T-cell (primary cell): ENCODE results near the gene GFY. TPM values are rescaled to one million over a fixed set of nuclear protein-coding genes. Genes with fewer than 3 reads are reported as not detected.

Experiments
- ATAC-seq, 4 experiments: fragments of 200-7000 bp in 3 of 4; fragments of 150-1000 bp in 1 of 4; cut with Tn5 transposase; replicated peaks in 1 of 4; 1 replicate in 3 of 4; 2 replicates in 1 of 4; pipeline ENCODE4 v1.10.0; 2021; ENCODE audit warnings: moderate library complexity in 3 of 4, mild to moderate bottlenecking in 2 of 4, moderate number of reproducible peaks in 1 of 4
- CTCF ChIA-PET, 2 donors: fragments of 300-600 bp; sonication (Branson Sonifier 250); formaldehyde crosslinking; loops; one replicate each; lab custom pipeline; 2022; ENCODE audit warnings: antibody characterized with exemption in 2 of 2; lab: Charles Lee
- POLR2A ChIA-PET, 2 donors: fragments of 300-600 bp; sonication (Branson Sonifier 250); formaldehyde crosslinking; loops; one replicate each; lab custom pipeline; 2022; ENCODE audit warnings: antibody characterized with exemption in 2 of 2; lab: Charles Lee
- DNase-seq, 35 experiments: peaks; one replicate each; pipeline versions ENCODE4 v3.0.0 to v3.0.0-alpha.2; 2013 to 2023
- H3K27ac ChIP-seq: one replicate; pipeline ENCODE4 v1.5.1; 2013; ENCODE audit warnings: low read length
- H3K27me3 ChIP-seq, 2 experiments: replicated peaks in 1 of 2; 1 replicate in 1 of 2; 2 replicates in 1 of 2; pipeline versions ENCODE4 v1.6.1 to v1.7.0; 2013; ENCODE audit warnings: low read length in 1 of 2, mixed read lengths in 1 of 2; ENCODE audit not compliant: control insufficient read depth in 2 of 2, insufficient read depth in 2 of 2; ENCODE audit errors: extremely low read depth in 1 of 2
- H3K36me3 ChIP-seq, 2 donors: 1 replicate in 1 of 2; 2 replicates in 1 of 2; pipeline versions ENCODE4 v1.6.1 to v1.7.0; 2013; ENCODE audit warnings: low read length in 1 of 2; ENCODE audit not compliant: control insufficient read depth in 2 of 2, insufficient read depth in 1 of 2; ENCODE audit errors: extremely low read depth in 1 of 2
- H3K4me1 ChIP-seq, 2 experiments: 1 replicate in 1 of 2; 2 replicates in 1 of 2; pipeline versions ENCODE4 v1.6.1 to v1.7.0; 2013; ENCODE audit warnings: low read length in 2 of 2, mixed read lengths in 1 of 2; ENCODE audit not compliant: insufficient read depth in 2 of 2, control insufficient read depth in 1 of 2; ENCODE audit errors: extremely low read depth in 1 of 2
- H3K4me3 ChIP-seq, 2 donors: 1 replicate in 1 of 2; 2 replicates in 1 of 2; pipeline versions ENCODE4 v1.5.1 to v1.7.0; 2013; ENCODE audit warnings: mild to moderate bottlenecking in 2 of 2, low read length in 1 of 2, moderate library complexity in 1 of 2; ENCODE audit not compliant: control insufficient read depth in 1 of 2; ENCODE audit errors: extremely low read depth in 1 of 2
- H3K9me3 ChIP-seq: 2 replicates; pipeline ENCODE4 v1.7.0; 2013
- H3K27ac Mint-ChIP-seq, 2 donors: one replicate each; pipeline ENCODE4 v1.8.0; 2020 to 2021; ENCODE audit warnings: mild to moderate bottlenecking in 2 of 2, mixed read lengths in 2 of 2
- H3K27me3 Mint-ChIP-seq, 2 donors: one replicate each; pipeline ENCODE4 v1.8.0; 2021 to 2022; ENCODE audit warnings: mixed read lengths in 2 of 2
- H3K36me3 Mint-ChIP-seq: one replicate; pipeline ENCODE4 v1.8.0; 2021; ENCODE audit warnings: mixed read lengths
- H3K4me1 Mint-ChIP-seq, 3 donors: one replicate each; pipeline ENCODE4 v1.8.0; 2020 to 2022; ENCODE audit warnings: mixed read lengths in 3 of 3, mild to moderate bottlenecking in 1 of 3
- H3K4me3 Mint-ChIP-seq, 3 donors: one replicate each; pipeline ENCODE4 v1.8.0; 2020 to 2022; ENCODE audit warnings: mild to moderate bottlenecking in 3 of 3, mixed read lengths in 3 of 3, moderate library complexity in 3 of 3
- H3K9me3 Mint-ChIP-seq, 3 donors: one replicate each; pipeline ENCODE4 v1.8.0; 2020 to 2022; ENCODE audit warnings: mixed read lengths in 3 of 3
- WGBS: methylation state at CpG from one replicate; pipeline ENCODE4 v1.1.5; 2013; ENCODE audit warnings: missing lambda C conversion rate; ENCODE audit not compliant: insufficient coverage; 5-methylcytosine and 5-hydroxymethylcytosine counted together
- total RNA-seq, 35 experiments: library from RNA in 6 of 35; stranded (reverse) in 6 of 35; fragments of 120-200 nt in 1 of 35; gene quantifications; one replicate each; pipeline versions ENCODE4 v1.2.1 to v1.2.4 and lab custom pipeline; 2013 to 2026

GFY gene
- total RNA-seq, 5 donors from 2014 or later (not counting 1 experiment from before 2014, with no cell fraction given), result 0.16 TPM; not detected in 4

GRCh38 chr19:49433240-49433901, 8.2 kb downstream of the GFY start:
- H3K27me3 ChIP-seq, result peaks cover 11 to 100% of the 10 kb centered on the region in 2 experiments
- CTCF ChIA-PET, result no interaction called here

GRCh38 chr19:49434907-49435583, 9.9 kb downstream of the GFY start:
- Histone ChIP-seq H3K36me3 (no peaks in the 10 kb centered on the region), H3K4me1 (peaks cover 5 to 46% of the 10 kb centered on the region in 2 experiments), H3K27ac (no peak overlapping the region), H3K9me3 (no peaks in the 10 kb centered on the region), H3K27me3 (peaks cover 19 to 98% of the 10 kb centered on the region in 2 experiments), H3K4me3 (no peak overlapping the region)
- peaks cover 79 to 96% of the 10 kb centered on the region in 2 donors for H3K27me3 Mint-ChIP-seq
- no peak overlapping the region for H3K27ac Mint-ChIP-seq
- 91% methylated on average over 17 of the region's 18 CpGs for WGBS
- ATAC-seq, result no peak
- H3K4me3 Mint-ChIP-seq, result no peak overlapping the region
- no peak for DNase-seq
- H3K9me3 Mint-ChIP-seq, result no peaks in the 10 kb centered on the region
- H3K4me1 Mint-ChIP-seq, result peaks cover 27 to 51% (median 34%) of the 10 kb centered on the region in 3 donors
- CTCF ChIA-PET, result no interaction called here
- H3K36me3 Mint-ChIP-seq, result no peaks in the 10 kb centered on the region
- POLR2A ChIA-PET, result interaction anchor here in 1 of 2 donors (0.5 kb wide), 1 partner anchor 242 kb away, joined by 3 read pairs; the partner anchor contains the start of gene PRMT1

More at GRCh38 chr19:49433240-49433901, 8.2 kb downstream of the GFY start:
- H3K36me3 ChIP-seq, result no peaks in the 10 kb centered on the region
- Mint-ChIP-seq H3K27ac (peak overlapping the region in 1 of 2 donors; percentile 47), H3K9me3 (no peaks in the 10 kb centered on the region), H3K4me3 (peak overlapping the region in 2 of 3 donors; percentile 9 to 56), H3K36me3 (no peaks in the 10 kb centered on the region), H3K27me3 (peaks cover 73 to 93% of the 10 kb centered on the region in 2 donors), H3K4me1 (peaks cover 30 to 53% (median 39%) of the 10 kb centered on the region in 3 donors)
- WGBS, result 25% methylated on average over 15 of the region's 31 CpGs
- no peak overlapping the region for H3K27ac ChIP-seq
- H3K4me3 ChIP-seq, result no peak overlapping the region
- ATAC-seq (no peak), DNase-seq (no peak)
- H3K4me1 ChIP-seq, result peaks cover 5 to 51% of the 10 kb centered on the region in 2 experiments
- H3K9me3 ChIP-seq, result no peaks in the 10 kb centered on the region
- POLR2A ChIA-PET, result no interaction called here

GRCh38 chr19:49435670-49436069, 10.5 kb downstream of the GFY start:
- no peaks in the 10 kb centered on the region for H3K9me3 Mint-ChIP-seq
- H3K4me1 ChIP-seq, result peaks cover 5 to 49% of the 10 kb centered on the region in 2 experiments
- no peaks in the 10 kb centered on the region for H3K36me3 ChIP-seq
- H3K27me3 Mint-ChIP-seq, result peaks cover 79 to 96% of the 10 kb centered on the region in 2 donors
- H3K4me3 ChIP-seq, result no peak overlapping the region
- H3K27me3 ChIP-seq, result peaks cover 22 to 98% of the 10 kb centered on the region in 2 experiments
- no peaks in the 10 kb centered on the region for H3K36me3 Mint-ChIP-seq
- no peak overlapping the region for H3K27ac Mint-ChIP-seq
- ChIA-PET CTCF (no interaction called here), POLR2A (no interaction called here)
- H3K4me3 Mint-ChIP-seq, result peak overlapping the region in 1 of 3 donors; percentile 6
- 93% methylated on average over 10 of the region's 10 CpGs for WGBS
- peaks cover 29 to 55% (median 34%) of the 10 kb centered on the region in 3 donors for H3K4me1 Mint-ChIP-seq
- DNase-seq (no peak), ATAC-seq (no peak)
- H3K9me3 ChIP-seq, result no peaks in the 10 kb centered on the region
- H3K27ac ChIP-seq, result no peak overlapping the region

GRCh38 chr19:49436381-49437017, 11.3 kb downstream of the GFY start:
- no peaks in the 10 kb centered on the region for H3K36me3 Mint-ChIP-seq
- CTCF ChIA-PET, result interaction anchor here in 1 of 2 donors (0.5 kb wide), 1 partner anchor 40 kb away, joined by 4 read pairs; no protein-coding TSS in a partner anchor
- H3K4me3 ChIP-seq, result peak overlapping the region in 1 of 2 donors; percentile 18
- no peaks in the 10 kb centered on the region for H3K9me3 Mint-ChIP-seq
- DNase-seq (peak in 22 of 35 experiments; percentile 30 to 70 (median 48)), ATAC-seq (peak in 1 of 4 experiments; percentile 53)
- POLR2A ChIA-PET, result interaction anchor here in 1 of 2 donors (0.5 kb wide), 1 partner anchor 201 kb away, joined by 3 read pairs; no protein-coding TSS in a partner anchor
- H3K4me1 ChIP-seq, result peaks cover 5 to 51% of the 10 kb centered on the region in 2 experiments
- peak overlapping the region in 1 of 3 donors; percentile 6 for H3K4me3 Mint-ChIP-seq
- H3K9me3 ChIP-seq, result no peaks in the 10 kb centered on the region
- H3K36me3 ChIP-seq, result no peaks in the 10 kb centered on the region
- H3K27me3 ChIP-seq, result peaks cover 22 to 97% of the 10 kb centered on the region in 2 experiments
- WGBS, result 15% methylated on average over 39 of the region's 42 CpGs
- H3K27ac Mint-ChIP-seq, result no peak overlapping the region
- peaks cover 80 to 93% of the 10 kb centered on the region in 2 donors for H3K27me3 Mint-ChIP-seq
- peaks cover 30 to 58% (median 36%) of the 10 kb centered on the region in 3 donors for H3K4me1 Mint-ChIP-seq
- H3K27ac ChIP-seq, result no peak overlapping the region

GRCh38 chr19:49437231-49437630, 12.0 kb downstream of the GFY start:
- H3K9me3 ChIP-seq, result no peaks in the 10 kb centered on the region
- H3K4me3 ChIP-seq, result no peak overlapping the region
- ChIA-PET POLR2A (interaction anchor here in 1 of 2 donors (0.5 kb wide), 1 partner anchor 202 kb away, joined by 3 read pairs; no protein-coding TSS in a partner anchor), CTCF (no interaction called here)
- Mint-ChIP-seq H3K27ac (no peak overlapping the region), H3K4me1 (peaks cover 34 to 62% (median 40%) of the 10 kb centered on the region in 3 donors), H3K27me3 (peaks cover 83 to 95% of the 10 kb centered on the region in 2 donors), H3K4me3 (peak overlapping the region in 1 of 3 donors; percentile 6), H3K36me3 (no peaks in the 10 kb centered on the region), H3K9me3 (no peaks in the 10 kb centered on the region)
- ATAC-seq (no peak), DNase-seq (no peak)
- peaks cover 19 to 97% of the 10 kb centered on the region in 2 experiments for H3K27me3 ChIP-seq
- 24% methylated on average over 7 of the region's 8 CpGs for WGBS
- no peaks in the 10 kb centered on the region for H3K36me3 ChIP-seq
- peaks cover 5 to 51% of the 10 kb centered on the region in 2 experiments for H3K4me1 ChIP-seq
- no peak overlapping the region for H3K27ac ChIP-seq

GRCh38 chr19:49438261-49438660, 13.1 kb downstream of the GFY start:
- CTCF ChIA-PET, result no interaction called here
- no peak overlapping the region for H3K27ac ChIP-seq
- H3K9me3 Mint-ChIP-seq, result no peaks in the 10 kb centered on the region
- H3K27ac Mint-ChIP-seq, result no peak overlapping the region
- ATAC-seq (no peak), DNase-seq (no peak)
- H3K4me1 Mint-ChIP-seq, result peaks cover 33 to 61% (median 37%) of the 10 kb centered on the region in 3 donors
- 18% methylated on average over 3 of the region's 6 CpGs for WGBS
- no peaks in the 10 kb centered on the region for H3K36me3 ChIP-seq
- no peaks in the 10 kb centered on the region for H3K36me3 Mint-ChIP-seq
- peaks cover 83 to 88% of the 10 kb centered on the region in 2 donors for H3K27me3 Mint-ChIP-seq
- peaks cover 18 to 93% of the 10 kb centered on the region in 2 experiments for H3K27me3 ChIP-seq
- peaks cover 4 to 51% of the 10 kb centered on the region in 2 experiments for H3K4me1 ChIP-seq
- no peak overlapping the region for H3K4me3 Mint-ChIP-seq
- POLR2A ChIA-PET, result no interaction called here
- H3K4me3 ChIP-seq, result no peak overlapping the region
- no peaks in the 10 kb centered on the region for H3K9me3 ChIP-seq
